Measurements from ENCODE around the gene AUTS2. TPM values are rescaled to one million over a fixed set of nuclear protein-coding genes. Genes with fewer than 3 reads are reported as not detected.

The AUTS2 gene
- polyA plus RNA-seq, 3 donors: 0.08 to 0.35 TPM; not detected in 1

- Mint-ChIP-seq H3K9me3 (no peaks in the 10 kb centered on the region), H3K4me3 (no peak overlapping the region), H3K27ac (peak overlapping the region in 1 of 7 donors; percentile 57), H3K4me1 (no peaks in the 10 kb centered on the region), H3K27me3 (ENCODE audit: low read depth in 3 of 3) (peaks cover 0 to 2% (median 1%) of the 10 kb centered on the region in 3 donors), H3K36me3 (no peaks in the 10 kb centered on the region)
- no peak overlapping the region for H3K9ac ChIP-seq (ENCODE audit: insufficient read depth, low read length, poor library complexity, severe bottlenecking)
- TF ChIP-seq CTCF (IDR thresholded peaks at IDR 0.05): no peak
- H3K27ac ChIP-seq (ENCODE audit: low read depth in 1 of 2, low read length in 2 of 2): no peak overlapping the region
- no peaks in the 10 kb centered on the region for H3K27me3 ChIP-seq (ENCODE audit: control insufficient read depth in 2 of 2, insufficient read depth in 2 of 2, low read length in 2 of 2)
- no peaks in the 10 kb centered on the region for H3K36me3 ChIP-seq (replicated peaks in 1 of 2; ENCODE audit: control insufficient read depth in 1 of 2, insufficient read depth in 2 of 2, low read length in 2 of 2)
- H3K4me1 ChIP-seq (ENCODE audit: control insufficient read depth in 1 of 2, insufficient read depth in 2 of 2, low read length in 2 of 2): no peaks in the 10 kb centered on the region
- no peaks in the 10 kb centered on the region for H3K79me2 ChIP-seq (ENCODE audit: insufficient read depth, low read length)
- intact Hi-C loops (cut with micrococcal nuclease): no loop called here
- H2AFZ ChIP-seq (ENCODE audit: insufficient read depth, low read depth, low read length, poor library complexity, severe bottlenecking): no peak overlapping the region
- no peak overlapping the region for H3K4me2 ChIP-seq (replicated peaks; ENCODE audit: extremely low read depth, low read length, poor library complexity, severe bottlenecking)
- no peaks in the 10 kb centered on the region for H3K9me3 ChIP-seq (replicated peaks in 1 of 2; ENCODE audit: control insufficient read depth in 1 of 2, insufficient read depth in 1 of 2, low read length in 2 of 2)
- WGBS (ENCODE audit: insufficient coverage): 91% methylated on average over 12 of the region's 16 CpGs
- no peak overlapping the region for H3K4me3 ChIP-seq (replicated peaks in 1 of 3; ENCODE audit: low read depth in 2 of 3, low read length in 3 of 3)
- DNase-seq: no peak
- no peaks in the 10 kb centered on the region for H4K20me1 ChIP-seq (ENCODE audit: insufficient read depth, low read length)
Measured at GRCh38 chr7:70668606-70669358, 1070.5 kb downstream of the AUTS2 start.

- no peak overlapping the region for H3K27ac Mint-ChIP-seq
- no peak overlapping the region for H3K4me3 ChIP-seq (replicated peaks in 1 of 3; ENCODE audit: low read depth in 2 of 3, low read length in 3 of 3)
- H3K27me3 ChIP-seq (ENCODE audit: control insufficient read depth in 2 of 2, insufficient read depth in 2 of 2, low read length in 2 of 2): no peaks in the 10 kb centered on the region
- no peak overlapping the region for H3K4me2 ChIP-seq (replicated peaks; ENCODE audit: extremely low read depth, low read length, poor library complexity, severe bottlenecking)
- no peaks in the 10 kb centered on the region for H3K4me1 Mint-ChIP-seq
- H2AFZ ChIP-seq (ENCODE audit: insufficient read depth, low read depth, low read length, poor library complexity, severe bottlenecking): no peak overlapping the region
- no peaks in the 10 kb centered on the region for H3K36me3 Mint-ChIP-seq
- no peaks in the 10 kb centered on the region for H3K79me2 ChIP-seq (ENCODE audit: insufficient read depth, low read length)
- no peak overlapping the region for H3K9ac ChIP-seq (ENCODE audit: insufficient read depth, low read length, poor library complexity, severe bottlenecking)
- H3K9me3 Mint-ChIP-seq: no peaks in the 10 kb centered on the region
- peaks cover 0 to 2% (median 1%) of the 10 kb centered on the region in 3 donors for H3K27me3 Mint-ChIP-seq (ENCODE audit: low read depth in 3 of 3)
- H4K20me1 ChIP-seq (ENCODE audit: insufficient read depth, low read length): no peaks in the 10 kb centered on the region
- DNase-seq: no peak
- H3K9me3 ChIP-seq (replicated peaks in 1 of 2; ENCODE audit: control insufficient read depth in 1 of 2, insufficient read depth in 1 of 2, low read length in 2 of 2): no peaks in the 10 kb centered on the region
- no peak overlapping the region for H3K27ac ChIP-seq (ENCODE audit: low read depth in 1 of 2, low read length in 2 of 2)
- no peaks in the 10 kb centered on the region for H3K36me3 ChIP-seq (replicated peaks in 1 of 2; ENCODE audit: control insufficient read depth in 1 of 2, insufficient read depth in 2 of 2, low read length in 2 of 2)
- H3K4me1 ChIP-seq (ENCODE audit: control insufficient read depth in 1 of 2, insufficient read depth in 2 of 2, low read length in 2 of 2): no peaks in the 10 kb centered on the region
- WGBS (ENCODE audit: insufficient coverage): 90% methylated on average over 4 of the region's 8 CpGs
- no peak overlapping the region for H3K4me3 Mint-ChIP-seq
- intact Hi-C loops (cut with micrococcal nuclease): no loop called here
- no peak for TF ChIP-seq CTCF (IDR thresholded peaks at IDR 0.05)
Measured at GRCh38 chr7:70669854-70670253, 1071.6 kb downstream of the AUTS2 start.

Measured in CD14-positive monocyte (primary cell).